ENCODE data around the gene ZNF662. TPM values are rescaled to one million over a fixed set of nuclear protein-coding genes. Genes with fewer than 3 reads are reported as not detected.

The ZNF662 gene
- total RNA-seq, 1 experiment from 2014 or later, result not detected

GRCh38 chr3:42926310-42926709 is 20.4 kb downstream of the ZNF662 start:
- H3K4me1 Mint-ChIP-seq, result no peaks in the 10 kb centered on the region
- Histone ChIP-seq H2BK5ac (ENCODE audit: insufficient read length, low read length) (no peak overlapping the region), H3K18ac (ENCODE audit: insufficient read length, low read depth, low read length) (no peak overlapping the region), H3K9ac (ENCODE audit: extremely low read depth, insufficient read length, low read length) (no peak overlapping the region), H3K27me3 (ENCODE audit: insufficient read depth, low read length) (no peaks in the 10 kb centered on the region), H3K23me2 (ENCODE audit: insufficient read length, low read depth, low read length, poor library complexity, severe bottlenecking) (no peaks in the 10 kb centered on the region), H3K4me2 (ENCODE audit: insufficient read depth, insufficient read length, low read length) (no peak overlapping the region), H3K4me1 (ENCODE audit: insufficient read depth, low read length) (no peaks in the 10 kb centered on the region), H3K27ac (ENCODE audit: insufficient read length, low read depth, low read length) (no peak overlapping the region), H2BK15ac (ENCODE audit: low read depth, low read length) (no peak overlapping the region), H3K56ac (ENCODE audit: insufficient read length, low read depth, low read length) (no peak overlapping the region), H2AFZ (ENCODE audit: low read length) (no peak overlapping the region), H4K5ac (ENCODE audit: insufficient read length, low read depth, low read length) (no peak overlapping the region), H4K91ac (ENCODE audit: insufficient read length, low read depth, low read length) (no peak overlapping the region), H3K79me1 (ENCODE audit: insufficient read depth, low read depth, low read length, poor library complexity, severe bottlenecking) (no peaks in the 10 kb centered on the region), H3T11ph (ENCODE audit: low read length) (no peak overlapping the region), H3K23ac (ENCODE audit: insufficient read length, low read depth, low read length) (no peak overlapping the region), H2BK120ac (ENCODE audit: low read depth, low read length, poor library complexity, severe bottlenecking) (no peak overlapping the region), H4K20me1 (ENCODE audit: control insufficient read depth, insufficient read depth, insufficient read length) (no peaks in the 10 kb centered on the region), H2BK20ac (ENCODE audit: low read depth, low read length, poor library complexity, severe bottlenecking) (no peak overlapping the region), H2BK12ac (ENCODE audit: insufficient read length, low read depth, low read length) (no peak overlapping the region), H3K14ac (ENCODE audit: insufficient read depth, low read length) (no peak overlapping the region), H3K4ac (ENCODE audit: low read depth, low read length) (no peak overlapping the region), H4K8ac (replicated peaks; ENCODE audit: insufficient read length, low read depth, low read length) (no peak overlapping the region), H3K9me3 (ENCODE audit: control insufficient read depth, low read depth, low read length) (no peaks in the 10 kb centered on the region), H3K79me2 (ENCODE audit: insufficient read depth, low read length) (no peaks in the 10 kb centered on the region), H2AK5ac (ENCODE audit: insufficient read length, low read length) (no peak overlapping the region)
- DNase-seq, result no peak
- H3K4me3 Mint-ChIP-seq, result no peak overlapping the region
- H3K27me3 Mint-ChIP-seq (ENCODE audit: low read depth), result peaks cover 3% of the 10 kb centered on the region
- H3K36me3 Mint-ChIP-seq (ENCODE audit: insufficient read depth in 1 of 3, low read depth in 3 of 3), result peaks cover 0 to 10% (median 4%) of the 10 kb centered on the region in 3 experiments; a peak in 4 of 7 replicates
- H3K27ac Mint-ChIP-seq, result no peak overlapping the region
- TF ChIP-seq CTCF (conservative IDR thresholded peaks at IDR 0.05), result no peak
- H3K9me3 Mint-ChIP-seq, result peaks cover 9 to 12% of the 10 kb centered on the region in 2 experiments; a peak in 4 of 5 replicates

Data from H9 (cell line).